ENCODE measurements around the gene CRP. TPM values are rescaled to one million over a fixed set of nuclear protein-coding genes. Genes with fewer than 3 reads are reported as not detected.

The CRP gene
- total RNA-seq, 1 donor from 2014 or later = not detected

DNA sequence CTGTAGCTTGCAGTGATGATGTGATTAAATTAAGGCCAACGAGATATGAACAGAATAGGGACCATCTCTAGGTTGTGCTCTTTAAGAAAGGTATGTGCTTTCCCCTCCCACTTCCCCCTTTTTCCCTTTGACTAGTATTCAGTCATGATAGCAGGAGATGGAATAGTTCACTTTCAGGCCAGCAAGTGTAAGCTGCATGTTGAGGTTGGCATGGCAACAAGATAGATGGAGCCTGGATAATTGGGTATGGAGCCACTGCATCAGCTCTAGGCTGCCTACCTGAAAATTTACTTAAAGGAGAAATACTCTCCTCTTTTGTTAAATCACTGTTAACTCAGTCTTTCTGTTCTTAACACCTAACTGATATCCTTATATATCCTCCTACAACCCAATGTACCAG is 1.5 kb upstream of the CRP start:
- peaks cover 4% of the 10 kb centered on the region for H3K27me3 Mint-ChIP-seq (ENCODE audit: unreplicated experiment)
- no peak overlapping the region for H3K4me3 Mint-ChIP-seq (ENCODE audit: unreplicated experiment)
- no peak for DNase-seq (ENCODE audit: extremely low spot score, unreplicated experiment)
- H3K27ac Mint-ChIP-seq (ENCODE audit: unreplicated experiment) = no peak overlapping the region
- TF ChIP-seq, protein P1, sequence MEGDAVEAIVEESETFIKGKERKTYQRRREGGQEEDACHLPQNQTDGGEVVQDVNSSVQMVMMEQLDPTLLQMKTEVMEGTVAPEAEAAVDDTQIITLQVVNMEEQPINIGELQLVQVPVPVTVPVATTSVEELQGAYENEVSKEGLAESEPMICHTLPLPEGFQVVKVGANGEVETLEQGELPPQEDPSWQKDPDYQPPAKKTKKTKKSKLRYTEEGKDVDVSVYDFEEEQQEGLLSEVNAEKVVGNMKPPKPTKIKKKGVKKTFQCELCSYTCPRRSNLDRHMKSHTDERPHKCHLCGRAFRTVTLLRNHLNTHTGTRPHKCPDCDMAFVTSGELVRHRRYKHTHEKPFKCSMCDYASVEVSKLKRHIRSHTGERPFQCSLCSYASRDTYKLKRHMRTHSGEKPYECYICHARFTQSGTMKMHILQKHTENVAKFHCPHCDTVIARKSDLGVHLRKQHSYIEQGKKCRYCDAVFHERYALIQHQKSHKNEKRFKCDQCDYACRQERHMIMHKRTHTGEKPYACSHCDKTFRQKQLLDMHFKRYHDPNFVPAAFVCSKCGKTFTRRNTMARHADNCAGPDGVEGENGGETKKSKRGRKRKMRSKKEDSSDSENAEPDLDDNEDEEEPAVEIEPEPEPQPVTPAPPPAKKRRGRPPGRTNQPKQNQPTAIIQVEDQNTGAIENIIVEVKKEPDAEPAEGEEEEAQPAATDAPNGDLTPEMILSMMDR (IDR thresholded peaks at IDR 0.05) = no peak
- no peaks in the 10 kb centered on the region for H3K9me3 Mint-ChIP-seq (ENCODE audit: unreplicated experiment)
- no peaks in the 10 kb centered on the region for H3K36me3 Mint-ChIP-seq (ENCODE audit: unreplicated experiment)
- no peaks in the 10 kb centered on the region for H3K4me1 Mint-ChIP-seq (ENCODE audit: unreplicated experiment)

DNA sequence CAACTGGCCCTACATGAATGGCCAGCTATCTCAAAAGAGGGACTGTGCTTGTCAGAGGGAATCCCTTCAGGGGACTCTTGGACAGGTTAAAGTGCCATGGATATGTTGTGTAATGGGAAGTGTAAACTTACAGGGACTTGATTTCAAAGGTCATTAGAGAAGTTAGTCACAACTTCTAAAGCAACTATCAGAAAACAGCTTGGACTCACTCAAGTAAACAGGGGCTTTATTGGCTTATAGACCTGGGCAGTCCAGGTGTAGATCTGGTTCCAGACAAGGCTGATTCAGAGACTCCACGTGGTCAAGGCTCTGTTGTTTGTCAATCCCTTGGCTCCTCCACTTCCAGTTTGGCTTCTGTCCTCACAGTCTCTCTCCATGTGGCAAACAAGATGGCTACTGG is 2.3 kb downstream of the CRP start:
- TF ChIP-seq, protein P1 (IDR thresholded peaks at IDR 0.05) = no peak
- Mint-ChIP-seq H3K4me3 (ENCODE audit: unreplicated experiment) (no peak overlapping the region), H3K27ac (ENCODE audit: unreplicated experiment) (no peak overlapping the region), H3K9me3 (ENCODE audit: unreplicated experiment) (no peaks in the 10 kb centered on the region), H3K27me3 (ENCODE audit: unreplicated experiment) (peaks cover 2% of the 10 kb centered on the region), H3K36me3 (ENCODE audit: unreplicated experiment) (no peaks in the 10 kb centered on the region), H3K4me1 (ENCODE audit: unreplicated experiment) (no peaks in the 10 kb centered on the region)
- DNase-seq (ENCODE audit: extremely low spot score, unreplicated experiment) = no peak

DNA sequence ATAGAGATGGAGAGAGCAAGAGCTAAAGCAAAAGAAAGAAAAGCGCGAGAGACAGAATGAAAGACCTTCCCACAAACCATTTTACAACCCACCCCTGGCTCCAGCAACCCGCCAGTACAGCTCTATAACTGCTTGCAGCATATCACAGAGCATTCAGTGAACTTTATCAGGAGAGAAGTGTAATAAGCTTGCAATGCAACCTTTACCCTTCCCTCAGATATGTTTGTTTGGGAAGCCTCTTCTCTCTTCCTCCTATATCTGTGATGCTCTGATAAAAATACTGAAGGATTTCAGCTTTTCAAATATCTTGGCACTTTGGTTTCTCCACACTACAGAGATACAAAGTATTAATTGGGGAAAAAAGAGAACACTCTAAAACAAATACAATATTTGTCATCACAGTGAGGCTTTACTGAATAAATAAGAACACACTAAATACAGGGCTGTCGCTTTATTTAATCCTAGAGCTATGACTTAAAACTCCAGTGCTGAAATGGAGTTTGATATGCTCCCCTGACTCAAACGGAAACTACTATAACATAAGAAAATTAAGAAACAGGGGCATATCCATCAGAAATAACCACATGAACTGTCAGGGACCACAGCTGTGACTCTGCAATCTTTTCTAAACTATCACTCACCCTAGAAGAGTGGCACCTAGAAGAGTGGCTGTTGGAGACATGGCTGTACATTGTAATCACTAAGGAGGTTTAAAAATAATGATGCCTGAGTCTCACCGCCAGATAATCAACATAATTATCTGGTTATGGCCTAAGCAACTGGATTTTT is 6.7 kb downstream of the CRP start:
- no peak overlapping the region for H3K27ac Mint-ChIP-seq (ENCODE audit: unreplicated experiment)
- no peak for DNase-seq (ENCODE audit: extremely low spot score, unreplicated experiment)
- H3K9me3 Mint-ChIP-seq (ENCODE audit: unreplicated experiment) = no peaks in the 10 kb centered on the region
- H3K4me1 Mint-ChIP-seq (ENCODE audit: unreplicated experiment) = no peaks in the 10 kb centered on the region
- TF ChIP-seq, protein P1 (IDR thresholded peaks at IDR 0.05) = no peak
- H3K36me3 Mint-ChIP-seq (ENCODE audit: unreplicated experiment) = no peaks in the 10 kb centered on the region
- peaks cover 5% of the 10 kb centered on the region for H3K27me3 Mint-ChIP-seq (ENCODE audit: unreplicated experiment)
- no peak overlapping the region for H3K4me3 Mint-ChIP-seq (ENCODE audit: unreplicated experiment)

DNA sequence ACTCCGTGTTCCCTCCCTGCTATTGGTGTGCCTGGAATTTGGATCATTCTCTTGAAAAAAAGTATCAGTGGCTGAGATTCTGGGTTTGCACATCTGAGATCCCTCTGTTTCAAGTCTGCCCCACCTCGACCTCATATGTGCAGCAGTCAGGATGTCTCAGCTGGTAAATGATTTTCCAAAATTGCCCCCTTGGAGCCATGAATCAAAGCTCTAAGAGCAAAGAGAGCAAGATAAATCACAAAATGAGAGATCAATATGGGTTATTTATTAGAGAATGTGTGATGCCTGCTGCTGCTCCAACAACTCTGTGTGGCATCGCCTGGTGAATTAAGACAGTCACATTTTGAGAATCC is 8.5 kb downstream of the CRP start:
- Mint-ChIP-seq H3K27me3 (ENCODE audit: unreplicated experiment) (peaks cover 5% of the 10 kb centered on the region), H3K36me3 (ENCODE audit: unreplicated experiment) (no peaks in the 10 kb centered on the region), H3K4me1 (ENCODE audit: unreplicated experiment) (no peaks in the 10 kb centered on the region), H3K27ac (ENCODE audit: unreplicated experiment) (no peak overlapping the region), H3K4me3 (ENCODE audit: unreplicated experiment) (no peak overlapping the region), H3K9me3 (ENCODE audit: unreplicated experiment) (no peaks in the 10 kb centered on the region)
- DNase-seq (ENCODE audit: extremely low spot score, unreplicated experiment) = no peak
- TF ChIP-seq, protein P1 (IDR thresholded peaks at IDR 0.05) = no peak

DNA sequence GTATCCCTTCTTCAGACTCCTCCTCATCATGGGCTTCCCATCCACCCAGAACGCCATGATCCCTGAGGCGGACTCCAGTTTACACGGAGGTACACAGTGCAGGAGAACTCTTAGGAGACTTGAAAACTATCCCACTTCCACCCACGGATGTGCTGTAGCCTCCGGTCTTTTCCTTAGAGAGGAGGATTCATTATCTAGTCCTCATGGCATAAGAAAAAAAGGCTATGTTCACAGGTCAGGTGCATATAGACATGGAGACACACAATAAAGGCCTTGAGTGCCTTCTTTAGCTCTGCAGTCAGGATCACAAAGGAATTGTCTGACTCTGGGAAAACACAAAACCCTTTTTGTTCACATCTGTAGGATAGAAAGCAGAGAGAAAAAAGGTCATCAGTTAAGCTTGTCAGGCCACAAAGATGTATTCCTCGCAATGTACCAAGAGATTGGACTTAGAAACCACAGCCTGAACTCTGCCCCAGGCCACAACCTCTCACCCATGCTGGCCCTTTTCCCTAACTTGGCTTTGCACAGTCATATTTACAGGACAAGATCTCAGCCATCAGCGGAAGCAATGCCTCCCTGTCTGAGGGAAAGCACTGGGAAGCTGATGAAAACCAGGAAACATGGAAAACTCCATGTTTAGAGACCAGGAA is 9.0 kb downstream of the CRP start:
- Mint-ChIP-seq H3K27ac (ENCODE audit: unreplicated experiment) (no peak overlapping the region), H3K4me1 (ENCODE audit: unreplicated experiment) (no peaks in the 10 kb centered on the region), H3K27me3 (ENCODE audit: unreplicated experiment) (peaks cover 5% of the 10 kb centered on the region), H3K36me3 (ENCODE audit: unreplicated experiment) (no peaks in the 10 kb centered on the region), H3K9me3 (ENCODE audit: unreplicated experiment) (no peaks in the 10 kb centered on the region), H3K4me3 (ENCODE audit: unreplicated experiment) (no peak overlapping the region)
- DNase-seq (ENCODE audit: extremely low spot score, unreplicated experiment) = no peak
- TF ChIP-seq, protein P1 (IDR thresholded peaks at IDR 0.05) = no peak
